Measurements from ENCODE around the gene SMAD2.
"Not testable (repeated sequence)": the region's sequence is repeated elsewhere in the genome, so short reads cannot be mapped to it uniquely, and the experiment has no call there.

The SMAD2 gene

DNA sequence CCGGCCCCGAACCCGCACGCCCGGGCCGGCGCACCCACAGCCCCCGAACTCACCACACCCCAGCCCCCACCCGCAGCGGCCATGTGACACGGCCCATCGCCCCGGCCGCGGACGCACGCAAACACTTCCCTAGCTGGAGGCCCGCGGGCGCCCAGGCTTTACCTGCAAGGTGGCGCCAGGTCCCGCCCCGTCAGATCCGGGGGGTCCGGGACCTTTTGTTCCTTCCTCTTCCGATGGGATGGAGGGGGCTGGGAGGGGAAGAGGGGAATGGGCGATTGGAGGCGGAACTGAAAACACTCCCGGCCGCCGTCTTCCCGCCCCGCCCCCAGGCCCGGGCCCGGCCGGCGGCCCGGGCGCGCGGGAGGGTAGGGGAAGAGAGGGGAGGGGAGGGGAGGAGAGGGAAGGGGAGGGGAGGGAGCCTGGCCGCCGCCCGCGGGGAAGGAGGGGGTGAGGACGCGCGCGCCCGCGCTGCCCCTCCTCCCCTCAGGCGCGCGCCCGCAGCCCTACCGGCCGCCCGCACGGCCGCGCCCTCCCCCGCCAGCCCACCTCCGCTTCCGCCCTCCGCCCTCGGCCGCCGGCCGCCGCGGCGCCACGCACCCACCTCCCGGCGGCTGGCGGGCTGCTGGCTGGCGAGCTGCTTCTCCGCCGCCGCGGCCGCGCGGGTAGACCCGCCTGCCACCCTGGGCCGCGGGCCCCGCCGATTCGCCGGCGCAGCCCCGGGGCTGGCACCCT, at the start of gene SMAD2:
Gene SMAD2, minus strand, starts transcription at position 461 of the 732 bp plus-strand sequence. CDS start 33,903 bp downstream, outside the sequence.
- peak; percentile 54 to 68 (median 63) for DNase-seq (ENCODE audit: low read depth in 2 of 3, low spot score in 2 of 3)

GRCh38 chr18:47979611-47980200, 49.2 kb upstream of the SMAD2 start:
- DNase-seq (ENCODE audit: low read depth in 2 of 3, low spot score in 2 of 3) = no peak

- no peak for DNase-seq (ENCODE audit: low read depth in 2 of 3, low spot score in 2 of 3)
Observed at GRCh38 chr18:47978603-47979002, 48.1 kb upstream of the SMAD2 start.

- DNase-seq (ENCODE audit: low read depth in 2 of 3, low spot score in 2 of 3) = no peak
Observed at GRCh38 chr18:47978141-47978540, 47.7 kb upstream of the SMAD2 start.

- no peak for DNase-seq (ENCODE audit: low read depth in 2 of 3, low spot score in 2 of 3)
Observed at GRCh38 chr18:47975701-47976100, 45.2 kb upstream of the SMAD2 start.

DNA sequence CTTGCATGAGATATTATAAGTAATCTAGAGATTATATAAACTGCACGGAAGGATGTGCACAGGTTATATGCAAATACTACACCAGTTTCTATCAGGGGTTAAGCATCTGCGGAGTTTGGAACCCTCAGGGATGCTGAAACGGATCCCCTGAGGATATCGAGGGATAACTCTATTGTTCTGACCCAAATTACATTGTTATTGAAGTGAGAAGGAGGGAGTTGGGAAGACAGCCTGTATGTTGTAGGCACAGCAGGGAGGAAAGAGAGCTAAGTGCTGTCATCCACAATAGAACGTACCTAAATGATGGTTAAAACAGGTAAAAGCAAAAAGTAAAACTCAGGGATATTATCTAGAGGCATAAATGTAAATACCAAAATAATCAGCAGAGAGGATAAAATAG, 44.6 kb upstream of the SMAD2 start:
- no peak for DNase-seq (ENCODE audit: low read depth in 2 of 3, low spot score in 2 of 3)

DNA sequence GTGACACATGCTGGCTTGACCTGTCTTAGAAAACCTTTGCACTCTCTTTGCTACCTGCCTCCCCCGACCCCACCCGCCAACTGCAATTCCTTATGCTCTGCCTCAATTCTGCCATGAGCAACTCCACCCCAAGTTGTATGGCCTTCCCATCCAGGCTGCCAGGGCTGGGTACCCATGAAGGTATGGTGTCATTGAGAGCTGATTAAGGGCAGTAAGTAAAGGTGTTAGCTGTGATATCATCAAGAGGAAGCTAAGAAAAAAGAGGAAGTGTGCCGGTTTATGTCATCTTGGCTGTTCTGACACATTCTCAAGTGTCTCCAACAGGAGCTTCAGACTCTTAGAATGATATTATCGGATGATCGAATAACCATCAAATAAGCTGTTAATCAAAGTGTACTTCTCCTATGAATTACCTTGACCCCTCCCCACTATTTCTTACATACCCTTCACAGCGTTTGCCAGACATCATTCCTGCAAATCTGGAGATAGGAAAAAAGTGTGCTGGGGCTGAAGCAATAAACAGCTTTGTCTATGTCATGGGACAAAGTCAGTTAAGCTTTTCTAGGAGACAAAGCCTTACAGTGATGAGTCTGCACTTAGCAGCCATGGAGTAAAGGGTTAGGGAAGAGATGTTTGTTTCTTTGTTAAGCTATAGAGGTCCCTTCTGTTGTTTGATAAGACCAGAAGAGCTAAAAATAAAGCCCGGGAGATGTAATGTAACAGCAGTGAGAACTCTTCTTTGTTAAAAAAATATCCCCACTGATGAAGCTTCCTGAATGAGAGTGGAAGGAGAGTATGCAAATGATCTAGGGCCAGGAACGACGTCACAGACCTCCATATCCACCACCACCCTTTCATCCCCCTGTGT, 40.4 kb upstream of the SMAD2 start:
- no peak for DNase-seq (ENCODE audit: low read depth in 2 of 3, low spot score in 2 of 3)

- no peak for DNase-seq (ENCODE audit: low read depth in 2 of 3, low spot score in 2 of 3)
Observed at GRCh38 chr18:47969816-47970215, 39.4 kb upstream of the SMAD2 start.

- DNase-seq (ENCODE audit: low read depth in 2 of 3, low spot score in 2 of 3) = no peak
Observed at GRCh38 chr18:47968721-47969120, 38.3 kb upstream of the SMAD2 start.

DNA sequence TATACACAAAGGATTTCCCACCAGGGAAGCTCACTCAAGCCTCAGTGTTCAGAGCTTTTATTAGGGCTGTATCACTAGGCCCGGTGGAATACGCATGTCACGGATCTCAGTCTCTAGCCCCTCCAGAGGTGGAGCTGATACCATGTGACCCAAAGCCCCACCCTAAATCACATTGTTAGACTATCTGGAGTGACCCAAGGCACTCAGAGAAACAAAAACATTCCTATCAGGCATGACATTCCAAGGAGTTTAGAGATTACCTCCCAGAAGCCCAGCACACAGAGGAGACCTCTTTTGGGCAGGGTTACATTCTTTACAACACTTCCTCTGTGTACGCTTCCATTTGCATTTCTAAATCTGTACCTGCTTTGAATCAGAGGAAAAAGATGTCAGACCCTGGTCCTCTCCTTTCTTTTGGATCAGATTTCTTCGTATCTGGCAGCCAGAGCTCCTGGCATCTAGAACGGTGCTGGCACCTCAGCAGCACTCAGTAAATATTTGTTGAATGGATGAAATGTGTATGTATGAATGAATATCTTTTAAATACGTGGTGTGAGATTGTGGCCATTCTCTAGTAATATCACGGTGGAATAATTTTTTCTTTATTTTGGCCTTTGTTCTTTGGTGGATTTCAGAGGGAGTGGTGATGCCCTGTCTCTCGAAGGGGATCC, 37.7 kb upstream of the SMAD2 start:
- no peak for DNase-seq (ENCODE audit: low read depth in 2 of 3, low spot score in 2 of 3)

GRCh38 chr18:47964053-47964452, 33.6 kb upstream of the SMAD2 start:
- no peak for DNase-seq (ENCODE audit: low read depth in 2 of 3, low spot score in 2 of 3)

DNA sequence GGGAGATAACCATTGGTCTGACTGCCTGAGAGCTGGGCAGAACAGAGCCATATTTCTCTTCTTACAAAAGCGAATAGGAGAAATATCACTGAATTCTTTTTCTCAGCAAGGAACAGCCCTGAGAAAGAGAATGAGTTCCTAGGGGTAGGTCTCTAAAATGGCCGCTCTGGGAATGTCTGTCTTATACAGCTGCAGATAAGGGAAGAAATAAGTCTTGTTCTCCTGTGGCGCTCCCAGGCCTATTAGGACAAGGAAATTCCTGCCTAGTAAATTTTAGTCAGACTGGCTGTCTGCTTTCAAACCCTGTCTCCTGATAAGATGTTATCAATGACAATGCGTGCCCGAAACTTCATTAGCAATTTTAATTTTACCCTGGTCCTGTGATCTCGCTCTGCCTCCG, 30.5 kb upstream of the SMAD2 start:
- DNase-seq (ENCODE audit: low read depth in 2 of 3, low spot score in 2 of 3) = not testable (repeated sequence)

GRCh38 chr18:47953471-47953931, 23.0 kb upstream of the SMAD2 start:
- no peak for DNase-seq (ENCODE audit: low read depth in 2 of 3, low spot score in 2 of 3)

GRCh38 chr18:47950511-47950910, 20.1 kb upstream of the SMAD2 start:
- no peak for DNase-seq (ENCODE audit: low read depth in 2 of 3, low spot score in 2 of 3)

GRCh38 chr18:47949202-47949601, 18.7 kb upstream of the SMAD2 start:
- DNase-seq (ENCODE audit: low read depth in 2 of 3, low spot score in 2 of 3) = no peak

- DNase-seq (ENCODE audit: low read depth in 2 of 3, low spot score in 2 of 3) = no peak
Observed at GRCh38 chr18:47946889-47947288, 16.4 kb upstream of the SMAD2 start.

DNA sequence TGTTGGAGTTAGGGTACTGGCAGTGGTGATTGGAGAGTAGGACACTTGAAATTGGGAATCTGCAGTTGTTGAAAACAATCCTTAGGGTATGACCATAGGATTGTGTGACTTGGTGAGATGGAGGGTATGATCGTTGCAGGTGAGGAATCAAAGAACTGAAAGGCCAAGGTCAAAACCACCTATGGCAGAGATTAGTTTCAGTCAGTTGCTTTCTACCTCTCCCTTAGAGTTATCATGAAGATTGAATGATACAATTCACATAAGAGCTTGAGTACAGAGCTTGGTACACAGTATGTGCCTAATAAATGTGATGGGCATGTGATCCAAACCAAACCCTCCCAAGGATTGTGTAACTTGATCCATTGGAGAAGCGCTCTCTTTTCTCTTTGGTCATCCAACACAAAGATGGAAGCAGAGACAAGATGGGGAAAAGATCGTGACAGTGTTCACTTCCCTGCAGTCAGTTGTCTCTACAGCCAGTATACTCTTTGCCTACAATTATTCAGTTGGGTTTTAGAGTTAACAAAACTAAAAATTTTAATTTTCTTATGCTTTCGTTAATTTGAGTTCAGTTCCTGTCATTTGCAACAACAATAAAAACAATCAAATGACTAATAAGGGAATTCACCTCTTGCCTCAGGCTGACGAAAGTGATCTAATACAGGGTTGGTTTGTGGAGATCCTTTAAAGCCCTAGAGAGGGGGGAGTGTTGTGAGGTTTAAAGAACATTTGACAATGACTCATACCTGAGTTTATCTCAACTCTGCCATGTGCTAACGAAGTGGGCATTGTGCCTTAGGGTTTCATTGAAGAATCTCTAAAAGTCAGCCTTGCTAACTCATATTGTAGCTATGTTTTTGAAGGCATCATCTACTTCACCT, 14.8 kb upstream of the SMAD2 start:
- no peak for DNase-seq (ENCODE audit: low read depth in 2 of 3, low spot score in 2 of 3)

GRCh38 chr18:47936952-47937351, 6.5 kb upstream of the SMAD2 start:
- DNase-seq (ENCODE audit: low read depth in 2 of 3, low spot score in 2 of 3) = no peak

GRCh38 chr18:47935321-47936055, 5.0 kb upstream of the SMAD2 start:
- no peak for DNase-seq (ENCODE audit: low read depth in 2 of 3, low spot score in 2 of 3)

DNA sequence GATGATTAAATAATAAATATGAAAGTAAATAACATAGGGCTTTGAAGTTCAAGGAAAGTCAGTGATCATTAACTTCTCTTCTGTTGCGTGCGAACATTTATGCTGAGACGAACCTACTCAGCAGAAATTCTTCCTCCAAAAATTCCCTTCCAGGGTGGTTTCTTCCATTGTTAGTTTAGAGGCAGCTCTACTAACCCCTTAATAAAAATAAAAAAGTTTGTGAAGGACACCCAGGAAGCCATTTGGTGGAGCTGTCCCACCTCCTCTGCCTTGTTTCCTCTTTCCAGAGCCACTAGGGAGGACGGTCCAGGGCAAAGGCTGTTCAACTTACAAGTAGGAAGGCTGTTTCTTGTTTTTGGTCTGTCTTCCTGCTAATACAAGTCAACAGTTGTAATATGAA, 2.1 kb upstream of the SMAD2 start:
- no peak for DNase-seq (ENCODE audit: low read depth in 2 of 3, low spot score in 2 of 3)

Data from activated CD8-positive, alpha-beta memory T cell treated with anti-CD3 and anti-CD28 coated beads for 48 hours (primary cell).